Urothelium cell line (cell line): Measurements from ENCODE around the gene MIEF2.

Experiments used
- DNase-seq: peaks from one replicate; pipeline ENCODE4 v3.0.0; 2011; ENCODE audit warnings: low spot score, mixed read lengths
- FAIRE-seq: peaks from 2 replicates; lab custom pipeline; 2011; peaks lifted over from hg19 to GRCh38; lab: Jason Lieb, UNC

MIEF2 gene

GRCh38 chr17:18233803-18234518 lies 26.5 kb upstream of the MIEF2 start:
- no peak for FAIRE-seq
- DNase-seq: no peak

- FAIRE-seq (no peak), DNase-seq (no peak)
Measured at GRCh38 chr17:18234853-18235380, 25.5 kb upstream of the MIEF2 start.

DNA sequence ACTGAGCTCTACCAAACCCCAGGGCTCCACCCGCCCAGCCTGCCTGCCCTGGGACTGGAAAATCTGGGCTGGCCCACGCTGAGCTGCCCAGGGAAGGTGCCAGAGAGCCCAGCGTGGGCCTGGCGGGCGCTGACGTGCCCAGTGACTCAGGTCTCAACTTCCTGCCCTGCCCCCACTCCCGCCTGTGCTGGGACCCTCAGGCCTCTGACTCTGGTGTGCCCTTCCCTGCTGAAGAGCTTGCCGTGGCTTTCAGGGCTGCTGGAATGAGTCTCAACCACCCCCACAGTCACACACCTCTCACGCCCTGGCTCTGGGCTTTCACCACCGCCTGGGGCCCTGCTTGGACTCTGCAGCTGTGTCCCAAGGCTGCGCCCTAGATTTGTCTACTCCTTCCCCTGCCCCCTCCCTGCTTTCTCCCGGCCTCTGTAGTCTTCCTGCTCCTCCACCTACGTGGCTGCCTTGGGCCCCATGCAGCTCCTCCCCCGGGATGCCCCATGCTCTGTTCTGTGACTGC lies 24.7 kb upstream of the MIEF2 start:
- peak; percentile 63 for DNase-seq
- FAIRE-seq: no peak

DNA sequence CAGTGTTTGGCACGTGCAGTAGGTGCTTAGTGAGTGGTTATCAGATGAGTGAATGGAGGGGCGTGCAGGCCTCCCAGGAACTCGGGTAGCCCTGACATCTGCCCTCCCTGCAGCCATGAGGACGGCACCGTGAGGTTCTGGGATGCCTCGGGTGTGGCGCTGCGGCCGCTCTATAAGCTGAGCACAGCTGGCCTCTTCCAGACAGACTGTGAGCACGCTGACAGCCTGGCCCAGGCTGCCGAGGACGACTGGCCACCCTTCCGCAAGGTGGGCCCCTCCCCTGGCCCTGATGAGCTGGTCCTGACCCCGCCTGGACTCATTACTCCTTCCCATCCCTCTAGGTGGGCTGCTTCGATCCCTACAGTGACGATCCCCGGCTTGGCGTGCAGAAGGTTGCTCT lies 24.0 kb upstream of the MIEF2 start:
- FAIRE-seq: no peak

GRCh38 chr17:18237461-18237860 lies 23.0 kb upstream of the MIEF2 start:
- no peak for FAIRE-seq
- no peak for DNase-seq

More for the DNA sequence above, 24.0 kb upstream of the MIEF2 start:
- DNase-seq: no peak

DNA sequence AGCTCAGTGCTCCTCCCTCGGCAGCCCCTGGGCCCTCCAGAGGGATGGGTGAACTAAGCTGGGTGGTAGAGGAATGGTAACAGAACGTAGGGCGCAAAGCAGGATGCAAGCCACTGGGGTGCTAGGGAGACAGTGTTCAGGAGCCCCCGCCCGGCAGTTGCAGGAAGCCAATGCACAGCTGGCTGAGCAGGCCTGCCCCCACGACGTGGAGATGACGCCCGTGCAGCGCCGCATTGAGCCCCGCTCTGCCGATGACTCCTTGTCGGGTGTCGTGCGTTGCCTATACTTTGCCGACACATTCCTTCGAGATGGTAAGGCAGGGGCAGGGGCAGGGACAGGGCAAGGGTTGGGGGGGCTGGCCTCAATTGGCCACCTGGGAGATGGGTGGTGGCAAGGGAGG lies 22.2 kb upstream of the MIEF2 start:
- no peak for FAIRE-seq
- DNase-seq: no peak

GRCh38 chr17:18240449-18240848 lies 20.0 kb upstream of the MIEF2 start:
- no peak for DNase-seq
- no peak for FAIRE-seq

- DNase-seq (no peak), FAIRE-seq (no peak)
Measured at GRCh38 chr17:18241229-18241871, 19.1 kb upstream of the MIEF2 start.

GRCh38 chr17:18245038-18245776 lies 15.3 kb upstream of the MIEF2 start:
- DNase-seq (no peak), FAIRE-seq (no peak)

DNA sequence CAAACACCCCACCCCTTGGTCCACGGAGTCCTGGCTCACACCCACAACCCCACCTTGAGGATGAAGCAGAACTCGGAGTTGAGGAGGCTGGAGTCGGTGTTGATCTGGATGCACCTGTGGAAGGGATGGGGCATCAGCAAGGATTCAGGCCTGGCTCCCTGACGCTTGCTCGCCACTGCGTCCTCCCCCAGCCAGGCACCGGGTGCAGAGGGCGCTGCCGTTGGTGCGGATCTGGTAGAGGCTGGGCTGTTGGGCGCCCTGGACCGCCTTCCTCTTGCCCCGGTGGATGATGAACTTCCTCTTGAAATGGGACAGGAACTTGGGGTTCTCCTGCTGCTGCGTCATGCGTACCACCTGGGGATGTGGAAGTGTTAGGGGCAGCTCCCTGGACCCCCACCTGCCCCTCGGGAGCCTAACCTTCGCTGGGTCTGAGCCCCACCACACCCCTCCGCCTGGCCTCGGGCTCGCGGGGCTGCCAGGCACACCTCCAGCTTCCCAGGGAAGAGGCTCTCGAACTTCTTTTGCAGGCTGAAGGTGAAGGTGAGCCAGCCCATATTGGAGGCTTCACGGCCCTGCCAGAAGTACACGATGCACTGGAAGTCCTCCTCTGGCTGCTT lies 14.2 kb upstream of the MIEF2 start:
- DNase-seq (no peak), FAIRE-seq (no peak)

- FAIRE-seq (no peak), DNase-seq (no peak)
Measured at GRCh38 chr17:18246880-18247612, 13.4 kb upstream of the MIEF2 start.

DNA sequence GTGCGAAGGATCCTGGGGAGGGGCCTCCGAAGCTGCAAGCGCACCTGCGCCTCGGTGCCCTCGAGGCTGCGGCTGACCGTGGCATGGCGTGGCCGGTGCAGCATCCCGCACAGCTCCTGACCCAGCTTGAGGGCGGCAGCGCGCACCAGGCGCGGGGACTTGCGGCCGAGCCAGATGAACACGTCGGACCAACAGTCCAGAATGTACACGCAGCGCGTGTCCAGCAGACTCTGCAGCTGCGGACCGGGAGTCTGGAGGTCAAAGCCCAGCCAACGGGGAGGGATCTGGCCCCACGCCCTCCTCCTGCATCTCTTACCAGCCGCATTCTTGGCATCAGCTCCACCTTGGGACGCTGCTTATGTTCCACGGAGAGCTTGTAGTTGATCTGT lies 12.9 kb upstream of the MIEF2 start:
- FAIRE-seq (no peak), DNase-seq (no peak)

GRCh38 chr17:18248300-18248731 lies 12.1 kb upstream of the MIEF2 start:
- FAIRE-seq (no peak), DNase-seq (peak; percentile 77)

DNA sequence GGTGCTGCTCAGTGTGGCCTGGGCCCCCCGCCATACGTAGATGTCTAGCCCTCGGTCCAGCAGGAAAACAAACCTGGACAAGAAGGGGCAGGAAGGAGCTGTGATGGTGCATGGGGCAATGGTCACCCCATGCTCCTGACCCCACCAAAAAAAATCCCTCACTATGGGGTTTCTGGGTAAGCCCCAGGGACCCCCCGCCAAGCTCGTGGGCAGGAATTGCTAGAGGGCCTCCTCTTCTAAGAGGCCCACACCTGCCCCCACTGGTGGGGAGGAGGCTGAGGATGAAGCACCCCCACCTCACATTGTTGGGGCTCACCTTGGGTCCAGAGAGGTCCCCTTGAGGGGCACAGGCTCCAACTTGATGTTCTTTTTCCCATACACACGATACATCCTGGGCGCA lies 11.7 kb upstream of the MIEF2 start:
- FAIRE-seq: no peak

GRCh38 chr17:18250259-18250658 lies 10.2 kb upstream of the MIEF2 start:
- DNase-seq (no peak), FAIRE-seq (no peak)

More for the DNA sequence above, 11.7 kb upstream of the MIEF2 start:
- no peak for DNase-seq

- no peak for FAIRE-seq
Measured at GRCh38 chr17:18250708-18251107, 9.8 kb upstream of the MIEF2 start.

GRCh38 chr17:18251204-18251603 lies 9.3 kb upstream of the MIEF2 start:
- FAIRE-seq (no peak), DNase-seq (no peak)

More at GRCh38 chr17:18250708-18251107, 9.8 kb upstream of the MIEF2 start:
- no peak for DNase-seq

- no peak for DNase-seq
- FAIRE-seq: no peak
Measured at GRCh38 chr17:18252160-18252559, 8.3 kb upstream of the MIEF2 start.

DNA sequence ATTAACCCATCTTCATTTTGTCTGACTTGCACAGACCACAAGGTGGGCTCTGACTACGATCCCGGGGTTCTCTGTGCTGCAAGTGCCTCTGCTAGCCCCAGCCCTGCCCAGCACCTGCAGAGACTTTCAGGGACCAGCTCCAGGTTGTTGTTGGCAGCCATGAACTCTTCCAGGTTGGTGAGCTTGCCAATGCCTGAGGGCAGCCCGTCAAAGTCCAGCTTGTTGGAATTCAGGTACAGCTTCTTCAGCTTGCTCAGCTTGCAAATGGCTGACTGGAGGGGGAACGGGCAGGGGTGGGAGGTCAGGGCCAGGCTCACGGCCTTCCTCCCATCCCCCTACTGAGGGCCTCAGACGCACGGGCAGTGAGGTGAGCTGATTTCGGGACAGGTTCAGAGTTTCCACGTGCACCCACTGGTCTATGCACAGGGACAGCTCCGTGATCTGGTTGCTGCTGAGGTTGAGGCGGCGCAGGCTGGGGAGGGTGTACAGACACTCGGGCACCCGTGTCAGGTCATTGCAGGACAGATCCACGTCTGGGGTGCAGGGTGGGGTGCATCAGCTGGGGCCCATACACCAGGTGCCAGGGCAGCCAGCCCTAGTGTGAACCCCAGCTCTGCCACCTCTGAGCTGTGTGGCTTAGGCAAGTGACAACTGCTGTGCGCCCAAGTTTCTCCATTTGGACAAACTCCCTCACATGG lies 7.1 kb upstream of the MIEF2 start:
- no peak for DNase-seq
- FAIRE-seq: no peak
